ENCODE results near the gene EFNA3. TPM values are rescaled to one million over a fixed set of nuclear protein-coding genes. Genes with fewer than 3 reads are reported as not detected.

EFNA3 gene
- polyA plus RNA-seq, 1 donor from 2014 or later: 1.3 TPM

DNA sequence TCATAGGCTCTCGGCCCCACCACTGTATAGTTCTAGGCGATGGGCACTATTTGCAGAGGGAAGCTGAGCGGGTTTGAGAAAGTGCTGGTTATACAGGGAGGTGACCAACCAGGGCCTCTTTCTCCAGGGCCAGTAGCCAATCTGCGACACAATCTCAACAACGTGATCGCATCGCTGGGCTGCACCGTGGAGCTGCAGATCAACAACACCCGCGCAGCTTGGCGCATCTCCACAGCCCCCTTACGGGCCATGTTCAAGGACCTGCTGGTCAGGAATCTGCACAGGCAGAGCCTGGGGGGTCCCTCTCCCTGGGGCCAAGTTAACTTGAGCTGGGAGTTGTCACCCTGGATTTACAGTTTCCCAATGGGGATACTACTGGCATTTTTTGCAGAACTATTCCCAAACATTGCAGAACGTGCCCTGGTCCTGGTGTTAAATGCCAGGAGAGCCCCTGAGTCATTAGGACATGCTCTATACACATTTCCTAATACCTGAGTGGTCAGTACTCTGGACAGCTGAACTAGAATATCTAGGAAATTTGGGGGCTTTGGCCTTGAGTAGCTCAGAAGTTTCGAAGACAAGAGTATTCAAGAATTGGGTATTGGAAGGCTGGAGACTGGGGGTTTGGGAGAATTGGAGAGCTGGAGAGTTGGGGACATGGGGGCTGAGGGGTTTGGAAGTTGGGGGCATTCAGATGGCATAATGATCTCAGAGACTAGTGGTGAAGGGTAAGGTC lies 38.1 kb upstream of the EFNA3 start:
- Mint-ChIP-seq H3K27me3 (peaks cover 13% of the 10 kb centered on the region), H3K4me1 (peaks cover 3 to 6% (median 5%) of the 10 kb centered on the region in 3 donors), H3K27ac (no peak overlapping the region), H3K9me3 (no peaks in the 10 kb centered on the region), H3K36me3 (peaks cover 4% of the 10 kb centered on the region), H3K4me3 (no peak overlapping the region)

DNA sequence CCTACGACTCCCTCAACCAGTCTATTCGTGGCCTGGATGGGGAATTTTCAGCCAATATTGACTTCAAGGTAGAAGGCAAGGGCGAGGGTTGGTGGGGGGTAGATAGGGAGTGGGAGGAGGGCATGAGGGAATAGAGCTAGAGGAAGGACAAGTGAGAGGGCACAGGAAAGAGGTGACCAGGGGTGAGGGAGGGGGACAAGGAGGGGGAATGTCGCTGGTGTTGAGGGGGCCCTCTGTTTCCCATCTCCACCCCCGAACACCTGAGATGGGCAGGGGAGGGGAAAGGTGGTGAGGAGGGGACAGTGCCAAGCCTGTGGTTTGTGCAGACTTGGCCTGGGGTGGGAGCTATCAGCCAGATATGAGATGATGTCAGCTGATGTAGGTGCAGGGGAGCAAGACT lies 35.8 kb upstream of the EFNA3 start:
- H3K36me3 Mint-ChIP-seq: peaks cover 4% of the 10 kb centered on the region
- H3K27me3 Mint-ChIP-seq: peaks cover 9% of the 10 kb centered on the region
- no peak overlapping the region for H3K27ac Mint-ChIP-seq
- peaks cover 3 to 6% (median 5%) of the 10 kb centered on the region in 3 donors for H3K4me1 Mint-ChIP-seq
- H3K4me3 Mint-ChIP-seq: no peak overlapping the region
- H3K9me3 Mint-ChIP-seq: no peaks in the 10 kb centered on the region

DNA sequence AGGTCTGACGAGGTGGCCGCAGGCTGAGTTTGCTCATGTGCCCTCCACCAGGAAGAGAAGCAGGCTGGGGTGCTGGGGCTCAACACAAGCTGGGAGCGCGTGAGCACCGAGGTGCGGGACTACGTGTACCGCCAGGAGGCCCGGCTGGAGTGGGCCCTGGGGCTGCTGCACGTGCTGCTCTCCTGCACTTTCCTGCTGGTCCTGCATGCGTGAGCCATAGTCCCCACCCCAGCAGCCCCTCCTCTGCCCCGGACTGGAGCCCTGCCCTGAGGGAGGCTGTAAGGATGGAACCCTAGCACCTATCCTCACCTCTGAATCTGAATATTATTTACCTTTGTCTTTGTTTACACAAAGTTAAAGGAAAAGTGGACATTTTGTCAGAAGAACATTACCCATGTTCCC lies 35.3 kb upstream of the EFNA3 start:
- Mint-ChIP-seq H3K9me3 (no peaks in the 10 kb centered on the region), H3K27ac (no peak overlapping the region), H3K27me3 (peaks cover 7% of the 10 kb centered on the region), H3K36me3 (peaks cover 2% of the 10 kb centered on the region), H3K4me1 (peaks cover 3 to 6% (median 5%) of the 10 kb centered on the region in 3 donors), H3K4me3 (no peak overlapping the region)

DNA sequence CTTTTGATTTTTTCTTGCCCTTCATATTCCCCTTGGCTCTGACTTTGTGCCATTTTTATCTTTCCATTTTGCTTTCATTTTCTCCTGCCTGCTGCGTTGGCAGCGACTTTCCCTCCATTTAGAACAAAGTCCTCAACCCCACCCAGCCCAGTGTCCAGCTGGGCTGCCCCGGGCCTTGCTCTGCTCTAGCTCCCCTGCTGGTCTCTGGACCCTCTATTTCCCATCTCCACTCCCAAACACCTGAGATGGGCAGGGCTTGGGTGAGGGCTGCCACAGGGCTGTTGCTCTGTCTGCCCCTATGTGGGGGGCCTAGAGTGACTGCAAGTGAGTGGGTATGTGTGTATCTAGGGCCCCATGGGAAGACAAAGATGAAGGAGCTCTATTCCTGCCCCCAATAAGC lies 34.8 kb upstream of the EFNA3 start:
- no peaks in the 10 kb centered on the region for H3K9me3 Mint-ChIP-seq
- H3K4me1 Mint-ChIP-seq: peaks cover 3 to 5% (median 4%) of the 10 kb centered on the region in 3 donors
- peaks cover 2% of the 10 kb centered on the region for H3K36me3 Mint-ChIP-seq
- no peak overlapping the region for H3K4me3 Mint-ChIP-seq
- H3K27me3 Mint-ChIP-seq: peaks cover 4% of the 10 kb centered on the region
- H3K27ac Mint-ChIP-seq: no peak overlapping the region

DNA sequence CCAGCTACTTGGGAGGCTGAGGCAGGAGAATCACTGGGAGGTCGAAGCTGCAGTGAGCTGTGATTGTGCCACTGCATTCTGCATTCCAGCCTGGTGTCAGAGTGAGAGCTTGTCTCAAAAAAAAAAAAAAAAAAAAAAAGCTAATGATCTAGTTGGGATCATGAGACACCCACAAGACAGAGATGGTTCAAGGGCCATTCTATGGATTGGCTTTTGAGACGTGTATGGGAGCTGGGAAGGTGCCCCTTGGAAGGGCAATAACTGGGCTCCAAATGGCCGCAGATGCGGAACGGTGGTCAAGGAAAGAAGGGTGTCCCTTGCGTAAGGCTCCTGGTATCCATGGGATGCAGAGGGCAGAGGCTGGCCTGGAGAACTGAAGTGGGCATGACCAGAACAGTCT lies 34.3 kb upstream of the EFNA3 start:
- Mint-ChIP-seq H3K27ac (no peak overlapping the region), H3K9me3 (no peaks in the 10 kb centered on the region), H3K36me3 (peaks cover 2% of the 10 kb centered on the region)

DNA sequence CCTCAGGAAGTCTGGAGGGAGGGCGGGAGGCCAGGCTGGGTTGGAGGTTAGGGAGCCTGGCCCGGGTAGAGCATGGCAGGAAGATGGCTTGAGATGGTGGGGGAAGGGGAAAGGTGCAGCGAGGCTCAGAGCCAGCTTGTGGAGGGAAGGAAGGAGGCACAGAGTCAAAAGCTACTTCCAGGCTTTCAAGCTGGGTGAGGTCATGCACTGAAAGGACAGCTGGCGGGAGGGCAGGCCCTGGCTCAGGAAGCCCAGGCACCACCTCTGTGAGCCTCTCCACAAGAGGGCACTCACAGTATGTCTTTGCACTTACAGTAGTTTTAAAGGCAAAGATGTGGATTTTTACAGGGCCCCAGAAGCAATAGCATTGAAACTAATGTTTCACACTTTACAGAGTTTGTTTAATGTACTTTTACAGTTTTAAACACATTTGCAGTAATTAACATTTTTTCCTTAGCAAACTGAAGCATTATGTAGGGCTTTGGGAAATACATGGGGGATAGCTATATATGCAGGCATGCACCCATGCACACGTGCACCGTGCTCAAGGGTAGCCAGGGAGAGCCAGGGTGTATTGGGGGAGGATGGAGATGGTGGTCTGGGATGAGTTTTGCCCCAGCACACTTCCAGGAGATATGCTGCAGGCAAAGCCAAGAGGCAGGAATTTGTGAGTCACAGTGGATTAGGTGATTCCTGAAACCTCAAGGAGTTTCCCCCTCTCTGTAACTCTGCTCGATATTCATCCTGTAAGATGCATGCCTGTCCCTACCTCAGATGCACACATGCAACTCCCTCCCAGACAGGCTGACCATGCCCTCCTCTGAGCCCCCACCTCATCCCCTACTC lies 33.6 kb upstream of the EFNA3 start:
- H3K4me3 Mint-ChIP-seq: peak overlapping the region in 1 of 4 donors; percentile 30
- no peak overlapping the region for H3K27ac Mint-ChIP-seq
- H3K9me3 Mint-ChIP-seq: no peaks in the 10 kb centered on the region
- H3K36me3 Mint-ChIP-seq: peaks cover 2% of the 10 kb centered on the region
- peaks cover 3 to 9% (median 6%) of the 10 kb centered on the region in 3 donors for H3K4me1 Mint-ChIP-seq
- peaks cover 3% of the 10 kb centered on the region for H3K27me3 Mint-ChIP-seq

More for the DNA sequence above, 34.3 kb upstream of the EFNA3 start:
- H3K4me1 Mint-ChIP-seq: peaks cover 3 to 5% (median 4%) of the 10 kb centered on the region in 3 donors
- peaks cover 4% of the 10 kb centered on the region for H3K27me3 Mint-ChIP-seq
- no peak overlapping the region for H3K4me3 Mint-ChIP-seq

DNA sequence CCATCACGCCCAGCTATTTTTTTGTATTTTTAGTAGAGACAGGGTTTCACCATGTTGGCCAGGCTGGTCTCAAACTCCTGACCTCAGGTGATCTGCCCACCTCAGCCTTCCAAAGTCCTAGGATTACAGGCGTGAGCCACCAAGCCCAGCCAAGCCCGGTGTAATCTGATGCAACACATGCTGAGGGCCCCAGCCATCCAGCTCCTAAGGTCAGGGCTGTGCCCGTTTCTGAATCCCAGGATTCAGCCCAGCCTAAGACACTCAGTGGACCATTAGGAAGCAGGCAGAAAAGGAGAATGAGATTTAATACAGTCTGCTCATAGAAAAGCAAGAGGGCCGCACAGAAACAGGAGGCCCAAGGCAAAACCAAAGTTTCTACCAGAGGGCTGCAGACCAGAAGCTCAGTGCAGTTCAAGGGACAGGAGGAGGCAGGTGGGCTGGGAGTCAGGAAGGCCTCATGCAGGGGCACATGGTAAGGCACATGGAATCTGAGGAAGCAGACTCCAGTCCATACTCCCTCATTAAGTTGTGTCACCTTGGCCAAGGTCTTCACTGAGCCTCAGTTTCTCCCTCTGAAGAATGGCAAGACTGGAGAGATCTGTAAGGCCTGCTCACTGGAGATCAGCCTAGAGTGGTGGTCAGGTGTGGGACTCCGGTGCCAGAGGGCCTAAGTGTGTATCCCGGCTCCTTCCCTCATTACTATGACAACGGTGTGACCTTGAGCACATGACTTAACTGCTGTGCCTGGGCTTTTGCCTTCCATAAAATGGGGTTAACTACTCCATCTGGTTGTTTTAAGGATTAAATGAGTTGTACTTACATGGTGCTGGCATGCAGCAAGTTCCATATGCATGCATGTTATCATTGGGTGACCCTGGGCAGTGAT lies 29.9 kb upstream of the EFNA3 start:
- Mint-ChIP-seq H3K27me3 (no peaks in the 10 kb centered on the region), H3K4me1 (peaks cover 3 to 18% (median 13%) of the 10 kb centered on the region in 3 donors), H3K36me3 (peaks cover 1% of the 10 kb centered on the region), H3K27ac (peak overlapping the region in 1 of 3 donors; percentile 49), H3K9me3 (no peaks in the 10 kb centered on the region), H3K4me3 (peak overlapping the region in 1 of 4 donors; percentile 87)

DNA sequence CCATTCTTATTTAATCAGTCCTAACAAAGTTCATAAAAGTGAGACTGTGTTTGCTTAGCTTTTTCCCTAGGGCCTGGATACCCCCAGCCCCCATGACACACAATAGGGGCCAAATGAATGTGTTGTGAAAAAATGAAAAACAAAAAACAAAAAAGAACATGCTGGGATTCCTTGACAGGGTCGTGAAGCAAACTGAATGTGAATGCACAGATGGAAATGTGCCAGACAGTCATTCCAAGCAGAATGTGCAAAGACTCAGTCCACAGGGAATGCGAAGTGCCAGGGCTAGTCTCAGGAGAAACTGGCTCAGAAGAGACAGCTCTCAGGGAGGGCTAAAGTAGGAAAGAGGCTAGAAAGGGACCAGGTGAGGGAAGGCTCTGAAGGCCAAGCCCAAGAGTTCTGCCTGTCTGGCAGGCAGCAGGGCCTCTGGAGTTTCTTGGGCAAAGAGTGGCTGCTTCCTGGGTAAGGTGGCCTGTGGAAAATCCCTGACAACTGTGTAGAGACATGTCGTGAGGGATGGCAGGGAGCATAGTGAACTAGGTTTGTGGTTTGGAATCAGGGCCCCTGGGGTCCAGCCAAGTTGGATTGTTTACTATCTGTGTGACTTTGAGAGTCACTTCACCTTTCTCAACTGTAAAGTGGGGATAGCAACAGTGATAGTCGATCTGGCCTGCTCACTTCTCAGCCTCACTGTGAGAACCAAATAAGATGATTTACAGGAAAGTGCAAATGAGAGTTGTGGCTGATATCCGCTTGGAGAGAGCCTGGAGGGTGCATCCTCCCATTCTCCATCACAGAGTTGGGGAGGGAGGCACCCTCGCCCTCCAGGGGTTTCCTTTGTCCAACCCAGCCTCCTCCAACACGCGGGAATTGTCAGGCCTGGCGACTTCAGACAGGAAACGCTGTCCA lies 28.7 kb upstream of the EFNA3 start:
- H3K4me3 Mint-ChIP-seq: peak overlapping the region; percentile 86 to 95 (median 88)

DNA sequence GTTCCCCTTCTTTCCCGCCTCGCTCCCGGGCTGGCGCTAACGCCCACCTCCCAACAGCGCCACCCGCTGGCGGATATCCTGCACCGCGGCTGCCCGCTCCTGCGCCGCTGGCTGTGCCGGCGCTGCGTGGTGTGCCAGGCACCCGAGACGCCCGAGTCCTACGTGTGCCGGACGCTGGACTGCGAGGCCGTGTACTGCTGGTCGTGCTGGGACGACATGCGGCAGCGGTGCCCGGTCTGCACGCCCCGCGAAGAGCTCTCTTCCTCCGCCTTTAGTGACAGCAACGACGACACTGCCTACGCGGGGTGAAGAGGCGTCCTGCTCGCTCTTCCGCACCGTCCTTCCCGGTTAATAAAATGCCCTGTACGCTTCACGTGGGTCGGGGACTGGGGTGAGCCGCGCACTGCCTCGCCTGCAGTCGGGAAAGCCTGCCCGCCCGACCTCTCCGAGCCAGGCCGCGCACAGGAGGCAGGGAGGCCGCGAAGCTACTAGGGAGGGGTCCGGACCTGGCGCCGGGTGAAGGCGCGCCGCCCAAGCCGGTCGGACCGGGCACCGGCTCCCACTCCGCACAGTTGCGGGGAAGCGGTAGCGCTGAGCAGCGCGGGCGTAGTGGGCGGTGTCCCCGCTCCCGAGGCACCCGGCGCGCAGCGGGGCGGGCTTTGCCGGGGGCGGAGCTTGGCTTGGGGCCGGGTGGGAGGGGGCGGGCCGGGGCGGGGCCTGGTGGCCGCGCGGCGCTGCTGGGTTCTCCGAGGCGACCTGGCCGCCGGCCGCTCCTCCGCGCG lies 27.9 kb upstream of the EFNA3 start, which contains the start of gene ADAM15:
TSS of gene ADAM15 (plus strand) at position 757 of the 782 bp plus-strand sequence. CDS start 71 bp downstream, outside the sequence.
- Mint-ChIP-seq H3K4me3 (peak within 1 kb of the TSS; percentile 86 to 95 (median 90)), H3K36me3 (no peaks in the 10 kb centered on the region), H3K27me3 (no peaks in the 10 kb centered on the region), H3K4me1 (peaks cover 0 to 13% (median 9%) of the 10 kb centered on the region in 3 donors), H3K27ac (no peak within 1 kb of the TSS), H3K9me3 (no peaks in the 10 kb centered on the region)

More for the DNA sequence above, 28.7 kb upstream of the EFNA3 start:
- no peaks in the 10 kb centered on the region for H3K36me3 Mint-ChIP-seq
- no peaks in the 10 kb centered on the region for H3K9me3 Mint-ChIP-seq
- peak overlapping the region; percentile 16 to 59 (median 49) for H3K27ac Mint-ChIP-seq
- peaks cover 3 to 16% (median 12%) of the 10 kb centered on the region in 3 donors for H3K4me1 Mint-ChIP-seq
- no peaks in the 10 kb centered on the region for H3K27me3 Mint-ChIP-seq

DNA sequence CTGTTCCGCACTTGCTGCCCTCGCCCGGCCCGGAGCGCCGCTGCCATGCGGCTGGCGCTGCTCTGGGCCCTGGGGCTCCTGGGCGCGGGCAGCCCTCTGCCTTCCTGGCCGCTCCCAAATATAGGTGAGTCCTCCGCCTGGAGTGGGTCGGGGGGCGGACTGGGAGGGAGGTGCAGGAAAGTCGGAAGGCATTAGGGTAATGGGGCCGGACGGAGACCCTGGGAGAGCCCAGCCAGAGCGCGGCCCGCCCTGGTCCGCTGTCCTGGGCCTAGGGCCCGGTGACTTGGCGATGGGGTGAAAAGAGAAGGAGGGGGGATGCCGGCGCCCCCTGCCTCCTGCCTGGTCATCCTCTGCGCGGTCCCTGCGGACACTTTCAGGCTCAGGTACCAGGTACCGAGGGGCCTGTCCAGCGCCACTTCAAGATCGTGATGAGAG lies 27.3 kb upstream of the EFNA3 start:
- Mint-ChIP-seq H3K9me3 (peaks cover 0 to 1% (median 0%) of the 10 kb centered on the region in 3 donors), H3K36me3 (no peaks in the 10 kb centered on the region), H3K27me3 (no peaks in the 10 kb centered on the region), H3K27ac (no peak overlapping the region), H3K4me1 (peaks cover 0 to 13% (median 9%) of the 10 kb centered on the region in 3 donors), H3K4me3 (peak overlapping the region; percentile 69 to 93 (median 88))

DNA sequence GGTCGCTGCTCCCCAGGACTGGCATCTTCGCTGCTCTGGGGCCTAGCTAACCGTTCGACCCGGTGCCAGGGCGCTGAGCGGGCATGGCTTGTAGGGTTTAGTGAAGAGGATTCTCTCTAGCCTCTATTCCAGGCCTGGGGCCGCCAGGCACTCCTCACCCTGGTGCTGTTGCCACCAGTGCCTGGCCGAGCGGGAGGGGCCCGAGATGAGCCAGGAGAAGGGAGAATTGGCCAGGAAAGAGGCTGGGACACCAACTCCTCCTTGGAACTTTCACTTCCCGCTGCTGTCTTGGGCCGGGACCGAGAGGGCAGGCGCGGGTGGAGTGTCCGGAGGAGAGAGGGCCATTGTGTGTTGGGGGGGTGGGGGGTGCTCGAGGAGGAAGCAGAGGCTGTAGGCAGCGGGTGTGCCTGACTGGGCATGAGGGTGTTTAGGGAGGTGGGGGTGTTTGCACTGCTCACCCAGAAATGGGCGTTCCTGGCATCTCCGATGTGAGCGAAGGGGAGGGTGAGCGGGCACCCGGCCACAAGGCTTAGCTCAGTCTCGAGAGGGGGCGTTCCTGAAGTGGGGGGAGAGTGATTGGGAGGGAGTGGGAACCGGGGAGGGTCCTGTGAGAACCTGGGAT lies 26.7 kb upstream of the EFNA3 start:
- peaks cover 0 to 1% (median 0%) of the 10 kb centered on the region in 3 donors for H3K9me3 Mint-ChIP-seq
- H3K4me1 Mint-ChIP-seq: peaks cover 0 to 13% (median 9%) of the 10 kb centered on the region in 3 donors
- H3K36me3 Mint-ChIP-seq: no peaks in the 10 kb centered on the region
- peak overlapping the region; percentile 69 to 93 (median 88) for H3K4me3 Mint-ChIP-seq
- H3K27me3 Mint-ChIP-seq: no peaks in the 10 kb centered on the region
- H3K27ac Mint-ChIP-seq: peak overlapping the region in 1 of 3 donors; percentile 64

Data from IgD-negative memory B cell (primary cell).